ENCODE results near the gene MAP3K5. TPM values are rescaled to one million over a fixed set of nuclear protein-coding genes. Genes with fewer than 3 reads are reported as not detected.
A peak's percentile ranks its signal among the peaks of the same experiment; 100 is the strongest.

The MAP3K5 gene
- total RNA-seq, 1 donor from 2014 or later: 21.6 TPM

DNA sequence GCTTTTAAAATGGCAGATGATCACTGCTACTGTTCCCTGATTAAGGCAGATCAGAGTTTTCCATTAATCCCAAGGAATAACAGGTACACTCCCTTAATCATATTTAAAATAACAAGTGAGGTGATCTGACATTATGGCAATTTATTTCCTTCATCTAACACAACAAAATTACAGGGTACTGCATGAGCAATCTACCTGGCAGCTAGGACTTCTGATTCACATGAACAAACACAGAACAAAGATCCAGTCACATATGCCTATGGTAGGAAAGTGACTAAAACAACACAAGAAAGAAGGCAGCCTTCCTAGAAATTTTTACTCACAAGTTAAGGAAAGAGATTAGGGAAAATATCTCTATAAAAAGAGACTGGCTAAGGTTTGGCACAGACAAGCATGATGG lies 275.3 kb downstream of the MAP3K5 start:
- DNase-seq (ENCODE audit: low read depth): peak; percentile 94

DNA sequence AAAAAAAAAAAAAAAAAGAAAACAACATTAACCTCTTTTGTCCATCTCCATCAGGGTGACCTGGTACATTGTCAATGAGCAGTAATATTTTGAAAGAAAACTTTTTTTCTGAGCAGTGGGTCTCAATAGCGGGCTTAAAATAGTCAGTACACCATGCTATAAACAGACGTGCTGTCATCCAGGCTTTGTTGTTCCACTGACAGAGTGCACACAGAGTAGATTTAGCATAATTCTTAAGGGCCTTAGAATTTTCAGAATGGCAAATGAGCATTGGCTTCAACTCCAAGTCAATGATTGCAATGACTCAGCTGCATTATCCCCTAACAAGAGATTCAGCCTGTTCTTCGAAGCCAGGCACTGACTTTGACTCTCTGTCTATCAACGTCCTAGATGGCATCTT lies 277.7 kb downstream of the MAP3K5 start:
- no peak for DNase-seq (ENCODE audit: low read depth)

DNA sequence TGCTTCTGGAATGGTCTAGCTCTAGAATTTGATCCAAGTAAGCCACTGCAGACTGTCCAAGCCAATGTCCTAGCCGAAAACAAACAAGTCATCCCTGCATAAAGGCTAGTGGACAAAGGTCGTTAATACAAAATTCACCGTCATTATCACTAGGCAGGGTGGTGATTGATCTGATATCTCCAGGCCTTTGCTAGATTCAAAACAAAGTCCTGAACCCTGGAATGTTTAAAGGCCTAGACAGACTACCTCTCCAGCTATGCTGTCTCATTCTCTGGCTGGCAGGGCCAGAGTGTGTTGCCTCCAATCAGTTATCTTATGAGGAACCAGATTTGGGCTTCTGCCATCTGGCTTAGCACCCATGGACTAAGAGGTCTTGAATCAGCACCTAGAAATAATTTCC lies 280.4 kb downstream of the MAP3K5 start:
- DNase-seq (ENCODE audit: low read depth): no peak

DNA sequence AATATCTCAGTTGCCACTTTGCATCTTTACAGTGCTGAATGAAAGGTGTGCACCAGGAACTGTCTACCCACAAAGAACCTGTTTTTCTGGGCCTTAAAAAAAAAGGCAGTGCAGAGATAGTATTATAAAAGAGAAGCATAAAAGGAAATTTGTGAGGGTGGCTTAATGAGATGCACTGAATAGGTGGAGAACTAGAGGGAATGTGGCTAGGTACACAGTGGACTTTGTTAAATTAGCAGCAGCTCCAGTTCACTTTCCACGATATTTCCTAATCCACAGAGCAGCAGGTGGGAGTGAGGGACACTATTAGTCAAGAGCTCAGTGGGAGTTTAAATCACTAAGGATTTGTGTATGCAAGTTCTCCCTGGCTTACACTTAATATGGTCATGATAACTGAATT lies 280.9 kb downstream of the MAP3K5 start:
- DNase-seq (ENCODE audit: low read depth): no peak

DNA sequence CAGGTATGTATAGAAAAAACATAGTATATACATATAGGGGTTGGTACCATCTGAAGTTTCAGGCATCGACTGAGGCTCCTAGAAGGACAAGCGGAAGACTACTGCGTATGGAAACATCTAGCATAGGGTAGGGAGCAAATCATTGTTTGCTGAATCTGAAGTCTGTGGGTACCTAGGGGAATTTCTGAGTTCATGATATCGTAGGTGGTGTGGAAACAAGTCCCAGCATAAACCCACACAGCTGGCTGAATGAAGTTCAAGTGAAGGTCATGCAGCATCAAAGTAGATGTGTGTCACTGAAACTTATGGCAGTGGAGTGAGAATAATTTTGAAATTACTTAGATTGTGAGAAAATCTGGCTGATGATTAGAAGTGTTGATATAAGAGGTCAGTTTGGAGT lies 281.5 kb downstream of the MAP3K5 start:
- DNase-seq (ENCODE audit: low read depth): no peak

DNA sequence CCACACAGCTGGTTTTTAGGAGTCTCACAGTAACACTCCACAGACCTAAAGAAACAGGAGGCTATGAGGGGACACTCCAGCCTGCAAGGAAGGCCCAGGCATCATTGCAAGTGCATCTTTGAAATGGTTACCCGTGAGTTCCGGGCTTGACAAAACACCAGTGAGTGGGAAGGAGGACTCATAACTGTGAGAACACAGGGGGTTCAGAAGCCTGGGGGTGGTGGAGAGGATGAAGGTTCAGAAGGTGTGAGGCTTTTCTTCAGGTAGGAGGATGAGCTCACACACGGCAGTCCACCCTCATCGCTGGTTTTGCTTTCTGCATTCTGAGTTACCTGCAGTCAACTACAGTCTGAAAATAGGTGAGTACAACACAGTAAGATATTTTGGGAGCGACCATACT lies 282.0 kb downstream of the MAP3K5 start:
- no peak for DNase-seq (ENCODE audit: low read depth)

DNA sequence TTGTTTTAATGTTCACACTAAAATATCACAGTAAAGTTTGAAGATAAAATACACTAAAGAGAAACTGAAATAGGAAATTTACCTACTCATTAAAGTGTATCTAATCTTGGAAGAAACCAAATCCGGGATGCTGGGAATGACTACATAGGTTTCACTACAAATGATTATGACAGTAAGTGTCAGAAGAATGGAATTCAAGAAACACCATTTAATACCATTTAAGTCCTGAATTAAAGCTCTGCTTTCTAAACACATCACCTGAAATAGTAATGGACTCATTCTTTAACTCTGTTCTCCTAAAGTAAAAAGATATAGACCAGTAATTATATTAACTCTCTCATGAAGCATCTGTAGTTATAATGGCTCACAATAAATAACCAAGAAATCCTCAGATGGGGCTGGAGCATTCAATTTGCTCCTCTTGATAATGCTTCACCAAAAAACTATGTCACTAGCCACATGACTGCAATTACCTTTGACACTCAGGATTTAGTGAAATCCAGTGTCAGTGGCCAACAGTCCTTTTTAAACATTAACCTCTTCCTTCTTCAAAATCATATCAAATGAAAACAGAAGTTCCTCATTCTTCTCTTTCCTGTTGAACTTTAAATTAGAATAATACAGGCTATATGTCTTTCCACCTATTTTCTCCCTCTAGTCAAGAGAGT lies 283.4 kb downstream of the MAP3K5 start:
- DNase-seq (ENCODE audit: low read depth): peak; percentile 69

Other genes starting within 250 kb of the MAP3K5 start
- gene MAP7, start 242.1 kb downstream of the MAP3K5 start, total RNA-seq: 21.5 and 28.5 TPM in 2 replicates
- 12.3 and 15.2 TPM in 2 replicates for gene PEX7, start 30.1 kb upstream of the MAP3K5 start, total RNA-seq
- gene SLC35D3, start 129.8 kb upstream of the MAP3K5 start, total RNA-seq: not detected in 2 replicates

Data from renal cortical epithelial cell (primary cell).